T-cell (primary cell): Measurements from ENCODE around the gene SORCS1. TPM values are rescaled to one million over a fixed set of nuclear protein-coding genes. Genes with fewer than 3 reads are reported as not detected.
A peak's percentile ranks its signal among the peaks of the same experiment; 100 is the strongest.

Source experiments
- ATAC-seq, 4 experiments: fragments of 200-7000 bp in 3 of 4; fragments of 150-1000 bp in 1 of 4; cut with Tn5 transposase; replicated peaks in 1 of 4; 1 replicate in 3 of 4; 2 replicates in 1 of 4; pipeline ENCODE4 v1.10.0; 2021; ENCODE audit warnings: moderate library complexity in 3 of 4, mild to moderate bottlenecking in 2 of 4, moderate number of reproducible peaks in 1 of 4
- CTCF ChIA-PET, 2 donors: fragments of 300-600 bp; sonication (Branson Sonifier 250); formaldehyde crosslinking; loops; one replicate each; lab custom pipeline; 2022; ENCODE audit warnings: antibody characterized with exemption in 2 of 2; lab: Charles Lee
- POLR2A ChIA-PET, 2 donors: fragments of 300-600 bp; sonication (Branson Sonifier 250); formaldehyde crosslinking; loops; one replicate each; lab custom pipeline; 2022; ENCODE audit warnings: antibody characterized with exemption in 2 of 2; lab: Charles Lee
- DNase-seq, 35 experiments: peaks; one replicate each; pipeline versions ENCODE4 v3.0.0 to v3.0.0-alpha.2; 2013 to 2023
- H3K27ac ChIP-seq: one replicate; pipeline ENCODE4 v1.5.1; 2013; ENCODE audit warnings: low read length
- H3K27me3 ChIP-seq, 2 experiments: replicated peaks in 1 of 2; 1 replicate in 1 of 2; 2 replicates in 1 of 2; pipeline versions ENCODE4 v1.6.1 to v1.7.0; 2013; ENCODE audit warnings: low read length in 1 of 2, mixed read lengths in 1 of 2; ENCODE audit not compliant: control insufficient read depth in 2 of 2, insufficient read depth in 2 of 2; ENCODE audit errors: extremely low read depth in 1 of 2
- H3K36me3 ChIP-seq, 2 donors: 1 replicate in 1 of 2; 2 replicates in 1 of 2; pipeline versions ENCODE4 v1.6.1 to v1.7.0; 2013; ENCODE audit warnings: low read length in 1 of 2; ENCODE audit not compliant: control insufficient read depth in 2 of 2, insufficient read depth in 1 of 2; ENCODE audit errors: extremely low read depth in 1 of 2
- H3K4me1 ChIP-seq, 2 experiments: 1 replicate in 1 of 2; 2 replicates in 1 of 2; pipeline versions ENCODE4 v1.6.1 to v1.7.0; 2013; ENCODE audit warnings: low read length in 2 of 2, mixed read lengths in 1 of 2; ENCODE audit not compliant: insufficient read depth in 2 of 2, control insufficient read depth in 1 of 2; ENCODE audit errors: extremely low read depth in 1 of 2
- H3K4me3 ChIP-seq, 2 donors: 1 replicate in 1 of 2; 2 replicates in 1 of 2; pipeline versions ENCODE4 v1.5.1 to v1.7.0; 2013; ENCODE audit warnings: mild to moderate bottlenecking in 2 of 2, low read length in 1 of 2, moderate library complexity in 1 of 2; ENCODE audit not compliant: control insufficient read depth in 1 of 2; ENCODE audit errors: extremely low read depth in 1 of 2
- H3K9me3 ChIP-seq: 2 replicates; pipeline ENCODE4 v1.7.0; 2013
- H3K27ac Mint-ChIP-seq, 2 donors: one replicate each; pipeline ENCODE4 v1.8.0; 2020 to 2021; ENCODE audit warnings: mild to moderate bottlenecking in 2 of 2, mixed read lengths in 2 of 2
- H3K27me3 Mint-ChIP-seq, 2 donors: one replicate each; pipeline ENCODE4 v1.8.0; 2021 to 2022; ENCODE audit warnings: mixed read lengths in 2 of 2
- H3K36me3 Mint-ChIP-seq: one replicate; pipeline ENCODE4 v1.8.0; 2021; ENCODE audit warnings: mixed read lengths
- H3K4me1 Mint-ChIP-seq, 3 donors: one replicate each; pipeline ENCODE4 v1.8.0; 2020 to 2022; ENCODE audit warnings: mixed read lengths in 3 of 3, mild to moderate bottlenecking in 1 of 3
- H3K4me3 Mint-ChIP-seq, 3 donors: one replicate each; pipeline ENCODE4 v1.8.0; 2020 to 2022; ENCODE audit warnings: mild to moderate bottlenecking in 3 of 3, mixed read lengths in 3 of 3, moderate library complexity in 3 of 3
- H3K9me3 Mint-ChIP-seq, 3 donors: one replicate each; pipeline ENCODE4 v1.8.0; 2020 to 2022; ENCODE audit warnings: mixed read lengths in 3 of 3
- WGBS: methylation state at CpG from one replicate; pipeline ENCODE4 v1.1.5; 2013; ENCODE audit warnings: missing lambda C conversion rate; ENCODE audit not compliant: insufficient coverage; 5-methylcytosine and 5-hydroxymethylcytosine counted together
- total RNA-seq, 35 experiments: library from RNA in 6 of 35; stranded (reverse) in 6 of 35; fragments of 120-200 nt in 1 of 35; gene quantifications; one replicate each; pipeline versions ENCODE4 v1.2.1 to v1.2.4 and lab custom pipeline; 2013 to 2026

Gene SORCS1
- total RNA-seq, 5 donors from 2014 or later (not counting 1 experiment from before 2014, with no cell fraction given), result not detected

DNA sequence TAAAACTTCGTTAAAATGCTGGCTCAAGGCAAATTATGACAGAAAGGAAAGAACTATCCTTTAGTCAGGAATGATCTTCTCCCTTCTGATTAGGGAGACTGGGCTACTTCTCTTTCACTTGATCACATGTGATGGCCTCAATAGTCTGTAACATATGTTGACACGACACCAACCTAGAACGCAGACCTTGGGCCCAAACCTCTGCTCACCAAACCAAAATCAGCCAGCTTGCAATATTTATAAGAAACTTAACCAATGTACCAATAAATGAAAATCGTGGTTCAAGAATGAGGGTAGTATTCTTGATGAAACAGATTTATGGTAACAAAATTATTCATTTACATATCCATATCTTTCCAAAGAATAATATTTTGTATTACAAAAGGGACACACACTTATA is 361.6 kb downstream of the SORCS1 start:
- ChIA-PET POLR2A (no interaction called here), CTCF (no interaction called here)
- no peak overlapping the region for H3K27ac Mint-ChIP-seq
- Histone ChIP-seq H3K27me3 (no peaks in the 10 kb centered on the region), H3K4me3 (no peak overlapping the region), H3K27ac (no peak overlapping the region), H3K4me1 (no peaks in the 10 kb centered on the region), H3K9me3 (no peaks in the 10 kb centered on the region), H3K36me3 (no peaks in the 10 kb centered on the region)
- 100% methylated on average over 1 of the region's 4 CpGs for WGBS
- DNase-seq (no peak), ATAC-seq (no peak)
- no peaks in the 10 kb centered on the region for H3K36me3 Mint-ChIP-seq
- no peaks in the 10 kb centered on the region for H3K4me1 Mint-ChIP-seq
- peaks cover 8 to 17% (median 10%) of the 10 kb centered on the region in 3 donors for H3K9me3 Mint-ChIP-seq
- peaks cover 0 to 4% of the 10 kb centered on the region in 2 donors for H3K27me3 Mint-ChIP-seq
- H3K4me3 Mint-ChIP-seq, result no peak overlapping the region

DNA sequence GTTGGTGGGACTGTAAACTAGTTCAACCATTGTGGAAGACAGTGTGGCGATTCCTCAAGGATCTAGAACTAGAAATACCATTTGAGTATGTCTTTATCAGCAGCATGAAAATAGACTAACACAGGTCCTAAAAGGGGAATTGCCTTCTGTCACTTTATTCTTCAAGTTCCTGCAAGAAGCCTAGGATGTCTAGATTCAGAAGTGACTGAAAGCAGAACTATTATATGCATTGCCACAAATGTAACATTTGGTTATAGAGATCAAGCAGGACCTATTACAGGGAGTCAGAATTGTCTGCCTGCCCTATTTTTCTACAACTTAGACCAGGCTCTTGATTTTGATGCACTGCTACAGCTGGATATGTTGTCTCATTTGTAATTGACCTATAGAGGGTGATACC is 364.7 kb downstream of the SORCS1 start:
- POLR2A ChIA-PET, result no interaction called here
- no peaks in the 10 kb centered on the region for H3K4me1 ChIP-seq
- H3K9me3 ChIP-seq, result no peaks in the 10 kb centered on the region
- no peaks in the 10 kb centered on the region for H3K27me3 ChIP-seq
- no peaks in the 10 kb centered on the region for H3K36me3 Mint-ChIP-seq
- H3K9me3 Mint-ChIP-seq, result peaks cover 9 to 13% (median 10%) of the 10 kb centered on the region in 3 donors
- DNase-seq (no peak), ATAC-seq (no peak)
- 60% methylated on average over 1 of the region's 1 CpG for WGBS
- peaks cover 0 to 4% of the 10 kb centered on the region in 2 donors for H3K27me3 Mint-ChIP-seq
- no peak overlapping the region for H3K27ac ChIP-seq
- no peak overlapping the region for H3K4me3 Mint-ChIP-seq
- H3K4me1 Mint-ChIP-seq, result no peaks in the 10 kb centered on the region
- H3K27ac Mint-ChIP-seq, result no peak overlapping the region
- H3K4me3 ChIP-seq, result no peak overlapping the region
- CTCF ChIA-PET, result no interaction called here
- no peaks in the 10 kb centered on the region for H3K36me3 ChIP-seq

DNA sequence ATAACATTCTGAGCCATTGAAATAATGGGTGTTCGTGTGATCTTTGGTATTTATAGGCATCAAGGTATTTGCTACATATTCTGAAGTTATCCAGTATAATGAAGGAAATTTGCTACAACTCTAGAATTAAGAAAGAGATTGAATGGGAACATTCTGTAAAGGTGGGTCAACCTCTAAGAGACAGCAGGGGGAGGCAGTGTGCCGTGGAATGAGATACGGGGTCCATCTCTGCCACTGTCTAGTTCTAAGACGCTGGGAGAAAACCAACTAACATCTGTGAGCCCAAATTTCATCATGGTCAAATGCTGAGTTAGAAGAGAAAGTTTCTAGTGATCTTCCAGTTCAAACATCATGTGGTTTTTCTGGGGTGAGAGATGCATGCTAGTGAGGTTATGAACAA is 368.9 kb downstream of the SORCS1 start:
- Mint-ChIP-seq H3K4me3 (no peak overlapping the region), H3K9me3 (peaks cover 0 to 6% (median 6%) of the 10 kb centered on the region in 3 donors), H3K27ac (no peak overlapping the region), H3K36me3 (no peaks in the 10 kb centered on the region), H3K4me1 (no peaks in the 10 kb centered on the region), H3K27me3 (no peaks in the 10 kb centered on the region)
- WGBS, result no CpG with 5 or more reads among the region's 4 CpGs
- no peaks in the 10 kb centered on the region for H3K36me3 ChIP-seq
- ATAC-seq, result no peak
- CTCF ChIA-PET, result no interaction called here
- H3K4me1 ChIP-seq, result no peaks in the 10 kb centered on the region
- H3K27me3 ChIP-seq, result no peaks in the 10 kb centered on the region
- H3K4me3 ChIP-seq, result no peak overlapping the region
- no peak overlapping the region for H3K27ac ChIP-seq
- DNase-seq, result peak in 1 of 35 experiments; percentile 1
- POLR2A ChIA-PET, result no interaction called here
- no peaks in the 10 kb centered on the region for H3K9me3 ChIP-seq

DNA sequence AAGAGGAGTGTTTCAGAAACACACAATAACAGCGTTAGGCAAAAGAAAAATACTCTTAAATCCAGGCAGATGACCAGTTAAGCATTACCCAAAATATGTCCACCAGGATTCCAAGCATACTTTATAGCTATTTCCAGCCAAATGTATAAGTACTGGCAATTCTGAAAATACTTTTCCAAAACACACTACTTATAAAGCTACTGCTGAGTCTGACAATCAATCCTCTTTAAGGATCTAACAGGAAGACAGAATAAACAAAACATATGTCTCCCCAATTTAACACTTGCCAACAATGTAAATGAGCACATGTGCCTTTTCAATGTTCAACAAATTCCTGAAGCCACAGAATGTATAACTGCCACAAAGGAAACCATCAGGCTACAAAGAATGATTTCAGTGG is 370.9 kb downstream of the SORCS1 start:
- ATAC-seq, result no peak
- POLR2A ChIA-PET, result no interaction called here

DNA sequence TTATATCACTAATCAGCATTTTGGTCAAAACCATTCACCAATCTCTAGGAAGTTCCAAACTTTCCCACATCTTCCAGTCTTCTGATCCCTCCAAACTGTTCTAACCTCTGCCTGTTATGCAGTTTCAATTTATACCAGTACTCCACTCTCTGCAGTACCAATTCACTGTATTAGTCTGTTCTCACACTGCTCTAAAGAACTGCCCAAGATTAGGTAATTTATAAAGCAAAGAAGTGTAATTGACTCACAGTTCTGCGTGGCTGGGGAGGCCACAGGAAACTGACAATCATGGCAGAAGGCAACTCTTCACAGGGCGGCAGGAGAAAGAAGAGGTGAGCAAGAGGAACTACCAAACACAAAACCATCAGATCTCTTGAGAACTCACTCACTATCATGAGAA is 374.9 kb downstream of the SORCS1 start:
- no CpG with 5 or more reads among the region's 2 CpGs for WGBS
- no peaks in the 10 kb centered on the region for H3K4me1 Mint-ChIP-seq
- Histone ChIP-seq H3K27me3 (no peaks in the 10 kb centered on the region), H3K36me3 (no peaks in the 10 kb centered on the region), H3K27ac (no peak overlapping the region), H3K9me3 (no peaks in the 10 kb centered on the region), H3K4me3 (no peak overlapping the region), H3K4me1 (no peaks in the 10 kb centered on the region)
- H3K36me3 Mint-ChIP-seq, result no peaks in the 10 kb centered on the region
- H3K4me3 Mint-ChIP-seq, result no peak overlapping the region
- CTCF ChIA-PET, result no interaction called here
- no peak for ATAC-seq
- H3K9me3 Mint-ChIP-seq, result peaks cover 0 to 9% (median 0%) of the 10 kb centered on the region in 3 donors
- DNase-seq, result no peak
- no peak overlapping the region for H3K27ac Mint-ChIP-seq
- no peaks in the 10 kb centered on the region for H3K27me3 Mint-ChIP-seq
- POLR2A ChIA-PET, result no interaction called here

More for the DNA sequence above, 370.9 kb downstream of the SORCS1 start:
- no peaks in the 10 kb centered on the region for H3K4me1 ChIP-seq
- H3K36me3 ChIP-seq, result no peaks in the 10 kb centered on the region
- CTCF ChIA-PET, result no interaction called here
- H3K9me3 ChIP-seq, result no peaks in the 10 kb centered on the region
- Mint-ChIP-seq H3K36me3 (no peaks in the 10 kb centered on the region), H3K4me1 (no peaks in the 10 kb centered on the region), H3K4me3 (no peak overlapping the region), H3K27me3 (no peaks in the 10 kb centered on the region), H3K27ac (no peak overlapping the region), H3K9me3 (peaks cover 0 to 5% (median 0%) of the 10 kb centered on the region in 3 donors)
- H3K27me3 ChIP-seq, result no peaks in the 10 kb centered on the region
- H3K4me3 ChIP-seq, result no peak overlapping the region
- no peak overlapping the region for H3K27ac ChIP-seq
- DNase-seq, result no peak
- WGBS, result no CpG with 5 or more reads among the region's 1 CpG

DNA sequence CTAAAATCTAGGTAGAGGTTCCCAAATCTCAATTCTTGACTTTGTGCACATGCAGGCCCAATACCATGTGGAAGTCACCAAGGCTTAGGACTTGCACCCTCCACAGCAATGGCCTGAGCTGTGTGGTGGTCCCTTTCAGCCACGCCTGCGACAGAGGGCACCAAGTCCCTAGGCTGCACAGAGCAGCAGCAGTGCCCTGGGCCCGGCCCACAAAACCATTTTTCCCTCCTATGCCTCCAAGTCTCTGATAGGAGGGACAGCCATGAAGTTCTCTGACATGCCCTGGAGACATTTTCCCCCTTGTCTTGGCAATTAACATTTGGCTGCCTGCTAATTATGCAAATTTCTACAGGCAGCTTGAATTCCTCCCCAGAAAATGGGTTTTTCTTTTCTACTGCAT is 375.5 kb downstream of the SORCS1 start:
- Histone ChIP-seq H3K27me3 (no peaks in the 10 kb centered on the region), H3K4me3 (no peak overlapping the region), H3K36me3 (no peaks in the 10 kb centered on the region), H3K27ac (no peak overlapping the region), H3K4me1 (no peaks in the 10 kb centered on the region), H3K9me3 (no peaks in the 10 kb centered on the region)
- Mint-ChIP-seq H3K9me3 (peaks cover 0 to 12% (median 0%) of the 10 kb centered on the region in 3 donors), H3K4me3 (no peak overlapping the region), H3K27me3 (no peaks in the 10 kb centered on the region), H3K4me1 (no peaks in the 10 kb centered on the region), H3K27ac (no peak overlapping the region), H3K36me3 (no peaks in the 10 kb centered on the region)
- ChIA-PET POLR2A (no interaction called here), CTCF (no interaction called here)
- no peak for ATAC-seq
- DNase-seq, result no peak
- 73% methylated on average over 3 of the region's 3 CpGs for WGBS

DNA sequence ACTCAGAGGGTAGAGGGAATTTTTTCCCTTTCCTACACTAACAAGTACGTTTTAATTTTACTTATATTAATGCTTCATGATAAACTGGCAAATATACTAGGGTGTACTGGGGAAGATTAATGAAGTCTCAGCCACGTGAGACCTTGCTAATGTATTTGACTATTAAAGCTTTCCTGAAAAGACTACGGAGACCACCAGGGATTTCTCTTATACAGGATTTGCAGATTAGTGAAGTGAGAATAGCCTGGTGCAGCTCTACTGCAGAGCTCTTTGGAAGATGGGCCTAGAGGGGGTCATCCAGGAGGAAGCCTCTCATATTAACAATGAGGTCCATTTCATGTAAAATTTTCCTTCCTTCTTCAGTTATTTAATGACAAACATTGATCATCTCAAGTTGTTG is 379.0 kb downstream of the SORCS1 start:
- H3K27me3 ChIP-seq, result no peaks in the 10 kb centered on the region
- no peaks in the 10 kb centered on the region for H3K9me3 ChIP-seq
- WGBS, result no CpG with 5 or more reads among the region's 3 CpGs
- peaks cover 0 to 12% (median 3%) of the 10 kb centered on the region in 3 donors for H3K9me3 Mint-ChIP-seq
- POLR2A ChIA-PET, result no interaction called here
- no peak overlapping the region for H3K4me3 ChIP-seq
- no peaks in the 10 kb centered on the region for H3K4me1 Mint-ChIP-seq
- no peak for DNase-seq
- ATAC-seq, result no peak
- H3K36me3 ChIP-seq, result no peaks in the 10 kb centered on the region
- no peak overlapping the region for H3K27ac ChIP-seq
- H3K4me1 ChIP-seq, result no peaks in the 10 kb centered on the region
- no peaks in the 10 kb centered on the region for H3K27me3 Mint-ChIP-seq
- H3K27ac Mint-ChIP-seq, result no peak overlapping the region
- CTCF ChIA-PET, result no interaction called here
- H3K4me3 Mint-ChIP-seq, result no peak overlapping the region
- H3K36me3 Mint-ChIP-seq, result no peaks in the 10 kb centered on the region
